ENCODE measurements around the gene TEX26.
A peak's percentile ranks its signal among the peaks of the same experiment; 100 is the strongest.

The TEX26 gene

GRCh38 chr13:30998136-30999088, 66.0 kb downstream of the TEX26 start:
- no peak for TF ChIP-seq CEBPB (IDR thresholded peaks at IDR 0.05)

- TF ChIP-seq ZBTB7A (IDR thresholded peaks at IDR 0.05; ENCODE audit: low read depth), result no peak
- TF ChIP-seq CREB1 (IDR thresholded peaks at IDR 0.05; ENCODE audit: low read depth), result no peak
- no peak for TF ChIP-seq MAX (IDR thresholded peaks at IDR 0.05)
- TF ChIP-seq TCF12 (IDR thresholded peaks at IDR 0.05; ENCODE audit: low read depth), result no peak
- TF ChIP-seq TEAD4 (IDR thresholded peaks at IDR 0.05), result no peak
- no peak for TF ChIP-seq NFIC (IDR thresholded peaks at IDR 0.05)
- TF ChIP-seq FOXM1 (IDR thresholded peaks at IDR 0.05; ENCODE audit: borderline replicate concordance, low read depth), result no peak
- TF ChIP-seq RAD21 (IDR thresholded peaks at IDR 0.05; ENCODE audit: low read depth), result no peak
Measured at GRCh38 chr13:31000889-31001288, 68.4 kb downstream of the TEX26 start.

- TF ChIP-seq RAD21 (IDR thresholded peaks at IDR 0.05; ENCODE audit: low read depth) (no peak), USF1 (IDR thresholded peaks at IDR 0.05) (peak; percentile 73), YY1 (IDR thresholded peaks at IDR 0.05; ENCODE audit: low read depth) (no peak)
Measured at GRCh38 chr13:31001647-31002046, 69.2 kb downstream of the TEX26 start.

- TF ChIP-seq USF1 (IDR thresholded peaks at IDR 0.05) (no peak), MAX (IDR thresholded peaks at IDR 0.05) (no peak), ZBTB7A (IDR thresholded peaks at IDR 0.05; ENCODE audit: low read depth) (no peak), EP300 (IDR thresholded peaks at IDR 0.05; ENCODE audit: borderline replicate concordance) (no peak), EGR1 (IDR thresholded peaks at IDR 0.05) (no peak), TCF12 (IDR thresholded peaks at IDR 0.05; ENCODE audit: low read depth) (no peak), TEAD4 (IDR thresholded peaks at IDR 0.05) (no peak), TAF1 (IDR thresholded peaks at IDR 0.05; ENCODE audit: low read depth) (no peak), RAD21 (IDR thresholded peaks at IDR 0.05; ENCODE audit: low read depth) (no peak), CREB1 (IDR thresholded peaks at IDR 0.05; ENCODE audit: low read depth) (no peak), CEBPB (IDR thresholded peaks at IDR 0.05) (no peak), REST (IDR thresholded peaks at IDR 0.05; ENCODE audit: low read depth) (no peak), FOXM1 (IDR thresholded peaks at IDR 0.05; ENCODE audit: borderline replicate concordance, low read depth) (no peak), NFIC (IDR thresholded peaks at IDR 0.05) (no peak), YY1 (IDR thresholded peaks at IDR 0.05; ENCODE audit: low read depth) (no peak)
Measured at GRCh38 chr13:31005066-31005465, 72.6 kb downstream of the TEX26 start.

GRCh38 chr13:31007417-31007816, 75.0 kb downstream of the TEX26 start:
- TF ChIP-seq RAD21 (IDR thresholded peaks at IDR 0.05; ENCODE audit: low read depth) (no peak), FOXM1 (IDR thresholded peaks at IDR 0.05; ENCODE audit: borderline replicate concordance, low read depth) (no peak), USF1 (IDR thresholded peaks at IDR 0.05) (no peak), EP300 (IDR thresholded peaks at IDR 0.05; ENCODE audit: borderline replicate concordance) (no peak), TAF1 (IDR thresholded peaks at IDR 0.05; ENCODE audit: low read depth) (no peak), MAX (IDR thresholded peaks at IDR 0.05) (no peak), TCF12 (IDR thresholded peaks at IDR 0.05; ENCODE audit: low read depth) (no peak), CEBPB (IDR thresholded peaks at IDR 0.05) (no peak), CREB1 (IDR thresholded peaks at IDR 0.05; ENCODE audit: low read depth) (no peak), NFIC (IDR thresholded peaks at IDR 0.05) (no peak), YY1 (IDR thresholded peaks at IDR 0.05; ENCODE audit: low read depth) (no peak), TEAD4 (IDR thresholded peaks at IDR 0.05) (no peak), ZBTB7A (IDR thresholded peaks at IDR 0.05; ENCODE audit: low read depth) (no peak), REST (IDR thresholded peaks at IDR 0.05; ENCODE audit: low read depth) (no peak)

All from Ishikawa (cell line).